Psoas muscle (tissue), 8 donors: ENCODE data around the gene MYO18A. TPM values are rescaled to one million over a fixed set of nuclear protein-coding genes. Genes with fewer than 3 reads are reported as not detected.

ENCODE experiments used
- ATAC-seq, 4 donors: fragments of 200-7000 bp; cut with Tn5 transposase; one replicate each; pipeline ENCODE4 v1.9.1; 2020; ENCODE audit warnings: moderate library complexity in 3 of 4, mild to moderate bottlenecking in 2 of 4
- DNase-seq, 2 donors: peaks; one replicate each; pipeline ENCODE4 v3.0.0-alpha.2; 2020
- H3K27ac ChIP-seq: fragments of 200-600 bp; one replicate; pipeline ENCODE4 v1.8.0; 2022
- H3K27me3 ChIP-seq, 3 donors: fragments of 200-600 bp in 1 of 3; one replicate each; pipeline versions ENCODE4 v1.6.1 to v1.8.0; 2013 to 2022; ENCODE audit warnings: low read length in 2 of 3, mild to moderate bottlenecking in 2 of 3, moderate library complexity in 1 of 3; ENCODE audit not compliant: insufficient read depth in 3 of 3
- H3K36me3 ChIP-seq, 2 donors: fragments of 200-600 bp in 1 of 2; one replicate each; pipeline versions ENCODE4 v1.6.1 to v1.8.0; 2013 to 2022; ENCODE audit warnings: low read depth in 1 of 2, mild to moderate bottlenecking in 1 of 2, moderate library complexity in 1 of 2; ENCODE audit not compliant: insufficient read depth in 1 of 2
- H3K4me1 ChIP-seq: fragments of 200-600 bp; one replicate; pipeline ENCODE4 v1.8.0; 2022
- H3K4me3 ChIP-seq: fragments of 200-600 bp; one replicate; pipeline ENCODE4 v1.8.0; 2022; ENCODE audit warnings: mild to moderate bottlenecking
- H3K9me3 ChIP-seq: fragments of 200-600 bp; one replicate; pipeline ENCODE4 v1.8.0; 2022
- CTCF ChIP-seq: fragments of 200-600 bp; IDR thresholded peaks from one replicate; pipeline ENCODE4 v1.8.0; 2022; ENCODE audit warnings: antibody characterized with exemption
- WGBS, 3 donors: extraction: QIAGEN DNeasy Blood & Tissue Kit; methylation state at CpG; one replicate each; pipeline versions ENCODE4 v1.1.6 to v1.1.7; 2013; 5-methylcytosine and 5-hydroxymethylcytosine counted together
- intact Hi-C, 2 donors: fragments of 100-400 bp; cut with DNase I; formaldehyde crosslinking; loops; one replicate each; pipeline versions ENCODE4 v1.11.0 to v1.14.2; 2022
- polyA plus RNA-seq, 3 donors: library from polyadenylated mRNA; stranded (reverse); fragments of 200-250 nt; gene quantifications; one replicate each; pipeline ENCODE4 v1.2.3, GENCODE V29; 2013
- total RNA-seq, 4 donors: library from RNA; stranded (reverse); fragmentation: NEBNext Ultra II Directional in 2 of 4; extraction: Animal tissue kit (Norgen Biotek cat#: 25700) in 2 of 4; gene quantifications; one replicate each; pipeline versions ENCODE4 v1.2.1 to v1.2.4, GENCODE V29; 2021 to 2023
- donor health status: healthy with polysubstance abuse.
- donor health status: DM: no; HTN: no; CAD: no; lungs with moderate emphysema.
- donor health status: Bipolar disorder and iron deficiency.
- donor health status: healthy.
- donor health status: DM: yes; HTN: yes; CAD: no.
- donor health status: DM: no; HTN: no; CAD: no.
- donor health status: DM: no; HTN: no; CAD: no.
- donor health status: DM: yes; HTN: yes; CAD: no.

MYO18A gene
- total and polyA plus RNA-seq, 7 donors: 142 to 1,274 (median 770) TPM

GRCh38 chr17:29038085-29038795, 142.0 kb downstream of the MYO18A start:
- H3K27ac ChIP-seq: no peak overlapping the region
- H3K4me3 ChIP-seq: no peak overlapping the region
- no peaks in the 10 kb centered on the region for H3K9me3 ChIP-seq
- no peaks in the 10 kb centered on the region for H3K36me3 ChIP-seq
- ATAC-seq (no peak), DNase-seq (no peak)
- no peak for TF ChIP-seq CTCF
- intact Hi-C loops: no loop called here
- H3K4me1 ChIP-seq: peaks cover 5% of the 10 kb centered on the region
- peaks cover 0 to 31% (median 11%) of the 10 kb centered on the region in 3 donors for H3K27me3 ChIP-seq
- 19 to 26% (median 19%) methylated on average over 15 of the region's 15 CpGs for WGBS, 3 donors

GRCh38 chr17:29037739-29038084, 142.5 kb downstream of the MYO18A start:
- DNase-seq (no peak), ATAC-seq (no peak)
- no peaks in the 10 kb centered on the region for H3K36me3 ChIP-seq
- no peak overlapping the region for H3K27ac ChIP-seq
- peaks cover 5% of the 10 kb centered on the region for H3K4me1 ChIP-seq
- 35 to 59% (median 48%) methylated on average over 9 to 10 of the region's 10 CpGs for WGBS, 3 donors
- TF ChIP-seq CTCF: no peak
- H3K9me3 ChIP-seq: no peaks in the 10 kb centered on the region
- peaks cover 0 to 31% (median 11%) of the 10 kb centered on the region in 3 donors for H3K27me3 ChIP-seq
- intact Hi-C loops: no loop called here
- no peak overlapping the region for H3K4me3 ChIP-seq

GRCh38 chr17:29036584-29036983, 143.6 kb downstream of the MYO18A start:
- Histone ChIP-seq H3K4me1 (peaks cover 5% of the 10 kb centered on the region), H3K36me3 (no peaks in the 10 kb centered on the region), H3K9me3 (no peaks in the 10 kb centered on the region), H3K27ac (no peak overlapping the region), H3K27me3 (peaks cover 0 to 33% (median 12%) of the 10 kb centered on the region in 3 donors), H3K4me3 (no peak overlapping the region)
- no peak for TF ChIP-seq CTCF
- intact Hi-C loops: no loop called here
- ATAC-seq: no peak
- DNase-seq: no peak
- WGBS, 3 donors: 79 to 86% (median 83%) methylated on average over 5 of the region's 5 CpGs

GRCh38 chr17:29034510-29034909, 145.7 kb downstream of the MYO18A start:
- TF ChIP-seq CTCF: no peak
- no peak for ATAC-seq
- Histone ChIP-seq H3K9me3 (no peaks in the 10 kb centered on the region), H3K27ac (no peak overlapping the region), H3K4me3 (no peak overlapping the region), H3K27me3 (peaks cover 0 to 44% (median 12%) of the 10 kb centered on the region in 3 donors), H3K4me1 (no peaks in the 10 kb centered on the region), H3K36me3 (no peaks in the 10 kb centered on the region)
- DNase-seq: no peak
- WGBS, 3 donors: 73 to 84% (median 82%) methylated on average over 1 of the region's 1 CpG
- intact Hi-C loops: no loop called here

GRCh38 chr17:29032857-29033197, 147.4 kb downstream of the MYO18A start:
- Histone ChIP-seq H3K4me1 (no peaks in the 10 kb centered on the region), H3K27me3 (peaks cover 0 to 39% (median 12%) of the 10 kb centered on the region in 3 donors), H3K9me3 (no peaks in the 10 kb centered on the region), H3K4me3 (no peak overlapping the region), H3K36me3 (no peaks in the 10 kb centered on the region), H3K27ac (no peak overlapping the region)
- WGBS, 3 donors: 17 to 30% (median 19%) methylated on average over 6 of the region's 6 CpGs
- ATAC-seq (no peak), DNase-seq (no peak)
- intact Hi-C loops: no loop called here
- TF ChIP-seq CTCF: no peak
